Measurements from ENCODE around the gene MBNL1.

MBNL1 gene

DNA sequence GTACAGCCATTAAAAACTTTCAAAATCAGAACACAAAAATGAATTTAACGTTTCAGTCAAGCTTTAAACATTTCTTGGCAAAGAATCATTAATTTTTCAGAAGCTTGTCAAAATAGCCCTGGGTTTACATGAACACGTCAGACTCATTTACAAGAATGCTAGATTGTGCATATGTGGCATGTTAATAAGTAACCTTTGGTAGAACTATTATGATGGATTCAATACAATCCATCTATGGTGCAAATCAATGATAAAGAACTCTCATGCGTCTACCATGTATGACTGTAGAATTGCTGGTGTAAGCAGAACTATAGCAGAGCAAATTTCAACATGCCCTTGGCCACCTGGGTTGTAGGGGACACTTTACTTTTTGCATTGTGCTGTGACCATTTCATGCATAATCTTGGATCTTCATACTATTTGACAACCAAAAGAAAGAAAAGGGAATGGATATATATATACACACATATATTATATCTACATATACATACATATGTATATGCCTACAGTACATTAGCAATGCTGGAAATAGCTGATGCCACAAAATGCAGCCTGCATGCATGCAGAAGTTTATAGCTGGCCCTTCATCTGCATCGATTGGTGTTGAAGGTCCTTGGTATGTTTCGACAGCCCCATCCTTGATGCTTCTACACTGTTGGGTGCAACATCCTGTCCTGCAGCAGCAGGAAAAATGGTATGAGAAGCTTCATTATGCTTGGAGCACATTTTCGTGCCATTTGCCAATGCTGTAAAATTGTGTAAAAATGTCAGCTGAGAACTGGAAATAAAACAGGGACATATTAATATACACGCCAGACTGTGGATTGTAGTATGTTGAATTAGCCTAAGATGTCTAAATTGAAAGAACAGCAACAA, 189.0 kb downstream of the MBNL1 start:
- no peak for DNase-seq

DNA sequence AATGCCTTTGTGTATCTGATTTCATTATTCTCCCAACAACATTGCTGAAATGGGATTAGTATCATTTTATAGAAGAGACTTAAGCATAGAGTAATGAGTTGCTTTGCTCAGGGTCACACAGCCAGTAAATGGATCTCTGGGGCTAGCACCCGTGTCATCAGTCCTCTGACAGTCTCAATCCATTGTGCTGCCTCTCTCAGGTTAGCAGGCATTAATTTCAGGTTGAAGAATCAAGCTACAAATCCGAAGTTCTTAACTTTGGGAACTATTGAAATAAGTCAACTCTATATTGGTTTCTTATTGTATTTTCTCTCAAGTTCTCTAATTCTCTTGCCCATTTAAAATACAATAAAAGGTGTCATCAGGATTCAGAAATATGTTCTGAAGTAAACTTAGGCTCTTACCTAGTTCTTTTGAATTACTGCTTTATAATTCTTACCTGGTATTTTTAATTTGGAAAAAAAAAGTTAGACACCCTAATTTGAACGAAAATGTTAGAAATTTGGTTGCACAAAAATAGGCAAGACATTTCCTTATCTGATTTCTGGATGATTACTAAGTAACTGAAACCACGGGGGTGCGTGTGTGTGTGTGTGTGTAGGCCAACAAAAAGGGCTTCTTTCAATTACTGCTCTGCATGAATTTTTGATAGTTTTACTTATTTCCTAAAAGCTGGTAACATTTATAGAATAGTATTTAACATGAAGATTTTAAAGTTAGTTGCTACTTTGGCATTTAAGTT, 189.8 kb downstream of the MBNL1 start:
- no peak for DNase-seq

DNA sequence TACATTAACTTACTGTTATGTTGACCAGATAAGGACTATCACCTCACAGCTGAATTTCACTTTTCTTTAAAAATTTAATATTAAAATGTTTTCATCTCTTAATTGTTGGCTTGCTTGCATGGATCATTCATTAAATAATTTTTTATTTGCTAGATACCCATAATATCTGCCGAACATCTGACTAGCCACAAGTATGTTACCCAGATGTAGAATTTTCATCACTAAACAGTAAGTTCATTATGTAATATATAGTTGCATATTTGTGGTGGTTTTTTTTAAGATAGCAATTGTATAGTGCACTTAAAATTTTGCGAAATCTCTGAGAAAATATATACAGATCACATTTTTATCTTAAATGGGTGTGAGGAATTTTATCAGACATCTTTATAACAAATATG, 190.4 kb downstream of the MBNL1 start:
- DNase-seq, result no peak

DNA sequence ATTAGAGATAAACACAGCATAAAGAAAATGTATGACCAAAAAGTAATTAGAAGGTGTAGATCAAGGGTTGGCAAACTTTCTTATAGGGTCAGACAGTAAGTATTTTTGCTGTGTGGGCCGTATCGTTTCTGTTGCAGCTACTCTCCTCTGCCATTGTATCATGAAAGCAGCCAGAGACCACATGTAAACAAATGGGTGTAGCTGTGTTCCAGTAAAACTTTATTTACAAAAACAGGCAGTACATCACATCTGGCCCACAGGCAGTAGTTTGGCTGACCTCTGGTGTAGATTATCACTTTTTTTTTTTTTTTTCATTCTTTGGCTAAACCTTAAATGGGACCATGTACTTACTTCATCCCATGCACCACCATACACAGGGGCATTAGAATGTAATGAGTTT, 190.8 kb downstream of the MBNL1 start:
- no peak for DNase-seq

DNA sequence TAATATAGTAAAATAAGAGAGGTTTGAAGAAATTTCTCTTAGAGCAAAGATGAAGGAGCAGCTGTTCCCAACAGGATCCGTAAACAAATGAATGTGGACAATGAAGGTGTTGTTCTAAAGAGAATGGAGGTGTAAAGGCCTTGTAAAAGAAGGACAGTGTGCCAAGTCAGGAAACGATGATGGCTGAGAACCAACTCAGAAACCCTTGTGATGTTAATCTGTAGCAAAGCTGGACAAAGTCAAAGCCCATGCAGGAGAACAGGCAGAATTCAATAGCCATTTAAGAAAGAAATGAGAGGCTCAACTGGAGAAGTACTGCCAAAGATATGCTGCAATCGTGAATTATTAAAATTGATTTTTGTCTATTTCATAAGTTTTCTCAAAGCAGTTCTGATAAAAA, 192.2 kb downstream of the MBNL1 start:
- DNase-seq, result no peak

DNA sequence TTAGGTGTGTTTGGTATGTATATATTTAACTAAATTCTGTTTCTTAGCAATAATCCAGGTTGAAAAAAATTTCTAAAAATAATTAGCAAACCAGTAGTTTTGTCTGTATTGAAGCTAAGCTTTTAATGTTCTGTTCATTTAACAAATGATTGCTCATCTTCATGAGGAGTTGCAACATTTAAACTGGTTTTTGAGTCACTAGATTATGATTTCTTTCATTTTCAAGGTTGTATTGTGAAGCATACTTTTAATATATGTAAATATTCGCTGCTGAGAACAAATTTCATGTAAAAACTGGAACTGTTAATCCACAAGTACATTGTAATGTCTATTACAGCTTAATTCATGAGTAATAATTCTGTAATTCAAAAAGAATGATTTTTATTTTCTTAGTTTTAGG, 192.7 kb downstream of the MBNL1 start:
- no peak for DNase-seq

DNA sequence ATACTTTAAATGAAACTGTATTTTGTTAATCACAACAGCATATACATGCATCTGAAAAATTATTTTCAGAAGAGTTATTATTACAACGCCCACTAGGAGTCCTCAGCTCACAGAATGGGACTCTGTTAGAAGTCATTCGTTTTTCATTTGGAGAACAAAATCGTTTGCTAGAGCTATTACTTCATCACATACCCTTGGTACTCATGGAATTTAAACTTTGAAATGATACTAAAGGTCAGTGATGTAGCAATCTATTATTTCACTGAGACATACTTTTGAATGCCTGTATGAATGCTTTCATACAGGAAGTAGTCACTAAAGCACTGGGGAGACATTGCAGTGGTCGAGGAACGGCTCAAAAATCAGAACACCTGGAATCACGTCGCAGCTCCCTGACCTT, 198.1 kb downstream of the MBNL1 start:
- no peak for DNase-seq

DNA sequence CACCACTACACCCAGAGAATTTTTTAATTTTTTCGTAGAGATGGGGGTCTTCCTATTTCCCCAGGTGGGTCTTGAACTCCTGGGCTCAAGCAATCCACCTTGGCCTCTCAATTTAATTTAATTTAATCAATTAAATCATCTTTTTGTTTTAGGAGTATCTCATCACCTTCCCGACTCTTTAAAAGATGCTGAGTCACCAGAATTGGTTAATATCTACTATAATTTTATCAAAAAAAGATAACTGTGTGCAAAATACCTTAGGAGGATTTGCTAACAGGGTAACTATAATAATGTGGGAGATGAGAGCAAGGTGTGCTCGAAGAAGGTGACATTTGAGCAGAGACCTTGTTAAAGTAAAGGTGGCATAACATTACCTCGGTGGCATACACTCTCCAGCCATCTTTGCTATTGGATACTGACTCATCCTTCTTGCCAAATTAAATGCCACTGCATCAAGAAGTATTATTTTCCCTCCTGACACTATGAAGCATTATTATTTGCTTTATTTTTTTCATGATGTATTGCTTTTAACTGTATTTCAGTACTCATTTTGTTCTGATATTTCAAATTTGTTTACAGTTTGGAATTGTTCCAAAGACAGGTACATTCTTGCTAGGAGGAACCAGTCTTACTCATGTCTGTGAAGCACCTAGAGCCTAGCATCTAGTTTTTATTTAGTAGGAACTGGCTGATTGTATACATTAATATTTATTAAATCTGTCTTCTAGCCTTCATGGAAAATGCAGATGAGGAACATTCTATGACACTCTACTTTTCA, 200.7 kb downstream of the MBNL1 start:
- DNase-seq, result no peak

DNA sequence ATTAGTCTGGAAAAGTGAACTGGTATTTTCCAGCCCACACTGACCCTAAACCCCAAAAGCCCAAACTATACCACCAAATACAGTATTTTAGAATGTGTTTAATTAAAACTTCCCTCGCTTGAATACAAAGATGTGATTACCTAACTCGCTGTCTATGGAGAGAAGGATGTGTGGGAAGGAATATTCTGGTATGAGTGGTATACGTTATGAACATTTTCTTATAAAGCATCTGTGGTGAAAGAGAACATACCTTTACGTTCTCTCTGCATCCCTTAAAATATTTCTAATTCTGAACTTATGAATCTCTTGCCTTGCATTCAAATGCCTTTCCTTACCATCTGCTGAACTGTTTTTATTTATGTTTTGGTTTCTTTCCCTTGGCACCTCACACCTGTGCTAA, 201.4 kb downstream of the MBNL1 start:
- no peak for DNase-seq

DNA sequence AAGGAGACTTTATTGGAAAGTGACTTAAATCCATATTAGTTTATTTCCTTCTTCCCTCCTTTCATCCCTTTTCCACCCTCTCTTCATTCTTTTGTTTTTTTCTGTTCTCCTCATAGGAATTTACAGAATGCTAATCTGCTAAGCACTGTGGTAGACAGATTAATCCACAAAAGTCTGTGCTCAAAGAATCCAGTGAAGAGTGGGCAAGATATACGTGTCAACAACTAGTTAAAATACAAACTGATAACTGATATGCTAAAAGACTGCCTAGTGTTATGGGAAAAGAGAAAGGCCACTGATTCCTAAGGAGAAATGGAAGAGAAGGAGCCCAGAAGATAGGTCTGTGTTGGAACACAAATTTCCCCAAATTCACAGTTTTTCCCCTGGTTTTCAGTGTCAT, 202.2 kb downstream of the MBNL1 start:
- no peak for DNase-seq

DNA sequence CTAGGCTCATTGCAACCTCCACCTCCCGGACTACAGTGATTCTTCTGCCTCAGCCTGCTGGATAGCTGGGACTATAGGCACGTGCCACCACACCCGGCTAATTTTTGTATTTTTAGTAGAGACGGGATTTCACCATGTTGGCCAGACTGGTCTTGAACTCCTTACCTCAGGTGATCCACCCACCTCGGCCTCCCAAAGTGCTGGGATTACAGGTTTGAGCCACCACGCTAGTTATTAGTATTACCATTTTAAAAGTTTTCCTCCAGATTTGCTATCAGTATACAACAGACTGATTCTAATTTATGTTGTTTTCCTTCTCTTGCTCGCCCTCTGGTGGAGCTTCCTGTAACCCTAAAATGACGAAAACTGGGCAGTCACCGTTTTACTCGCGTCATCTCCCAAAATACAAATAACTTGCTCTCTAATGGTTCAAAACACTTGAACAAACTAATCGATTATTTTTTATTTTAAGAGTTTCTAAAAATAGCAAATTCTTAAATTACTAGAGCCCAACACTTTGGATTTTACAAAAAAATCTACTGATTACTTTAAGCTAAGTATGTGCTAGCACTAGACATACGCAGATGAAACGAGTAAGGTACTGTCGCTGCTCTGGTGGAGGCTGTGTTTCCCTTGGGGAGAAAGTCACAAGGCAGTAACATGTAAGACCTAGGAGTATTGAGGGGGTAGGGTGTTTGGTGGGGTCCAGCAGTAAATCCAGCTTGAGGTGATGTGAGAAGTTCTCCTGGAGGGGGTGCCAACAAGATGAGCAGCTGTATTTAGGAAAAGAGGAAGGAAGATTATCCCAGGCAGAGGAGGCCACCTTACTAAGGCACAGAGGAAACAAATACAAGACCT, 203.3 kb downstream of the MBNL1 start:
- peak; percentile 40 for DNase-seq

DNA sequence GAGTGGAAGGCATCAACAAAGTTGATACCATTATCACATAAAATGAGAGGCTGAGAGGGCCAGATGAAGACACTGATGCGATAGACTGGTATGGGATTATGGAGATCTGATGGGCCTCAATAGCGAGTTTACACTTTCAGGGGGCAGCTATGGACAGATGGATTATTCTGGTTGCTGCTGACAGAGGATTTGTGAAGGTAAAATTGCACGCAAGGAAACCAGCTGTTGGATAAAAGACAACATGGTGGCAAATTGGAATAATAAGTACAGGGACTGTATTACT, 203.9 kb downstream of the MBNL1 start:
- DNase-seq, result no peak

DNA sequence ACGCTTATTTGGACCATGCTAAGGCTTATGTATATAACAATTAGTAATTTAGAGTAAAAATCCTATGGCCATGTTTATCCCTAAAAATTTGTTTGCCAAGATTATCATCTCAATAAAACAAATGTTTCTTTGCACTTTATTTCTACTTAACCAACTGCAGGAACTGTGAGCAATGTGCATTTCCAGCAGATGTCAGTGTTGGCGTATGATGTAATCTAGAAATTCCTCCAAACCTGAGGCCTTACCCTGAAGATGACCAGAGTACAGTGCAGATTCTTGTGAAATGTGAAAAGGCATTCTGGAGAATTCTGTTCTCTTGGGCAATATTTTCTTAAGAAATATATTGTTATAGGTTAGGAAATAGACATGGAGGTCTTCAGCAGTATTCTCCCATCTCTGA, 205.9 kb downstream of the MBNL1 start:
- DNase-seq, result no peak

DNA sequence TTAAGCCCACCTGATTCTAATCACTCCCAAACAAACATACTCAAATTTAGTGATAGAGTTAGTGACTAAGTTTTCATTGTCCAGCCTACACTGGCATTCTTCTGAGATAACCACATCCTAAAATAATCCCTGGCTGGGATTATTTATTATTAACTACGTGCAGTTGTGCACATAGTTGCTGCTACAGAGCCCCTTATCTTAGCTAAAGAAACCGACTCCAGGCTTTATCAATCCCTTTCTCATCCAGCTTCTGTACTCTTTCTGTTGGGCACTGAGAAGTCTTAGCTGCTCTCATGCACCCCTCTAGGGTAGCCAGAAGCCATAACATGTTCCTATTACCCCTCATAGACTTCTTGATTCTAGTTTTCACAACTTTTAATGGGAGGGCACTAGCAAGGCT, 208.7 kb downstream of the MBNL1 start:
- no peak for DNase-seq

DNA sequence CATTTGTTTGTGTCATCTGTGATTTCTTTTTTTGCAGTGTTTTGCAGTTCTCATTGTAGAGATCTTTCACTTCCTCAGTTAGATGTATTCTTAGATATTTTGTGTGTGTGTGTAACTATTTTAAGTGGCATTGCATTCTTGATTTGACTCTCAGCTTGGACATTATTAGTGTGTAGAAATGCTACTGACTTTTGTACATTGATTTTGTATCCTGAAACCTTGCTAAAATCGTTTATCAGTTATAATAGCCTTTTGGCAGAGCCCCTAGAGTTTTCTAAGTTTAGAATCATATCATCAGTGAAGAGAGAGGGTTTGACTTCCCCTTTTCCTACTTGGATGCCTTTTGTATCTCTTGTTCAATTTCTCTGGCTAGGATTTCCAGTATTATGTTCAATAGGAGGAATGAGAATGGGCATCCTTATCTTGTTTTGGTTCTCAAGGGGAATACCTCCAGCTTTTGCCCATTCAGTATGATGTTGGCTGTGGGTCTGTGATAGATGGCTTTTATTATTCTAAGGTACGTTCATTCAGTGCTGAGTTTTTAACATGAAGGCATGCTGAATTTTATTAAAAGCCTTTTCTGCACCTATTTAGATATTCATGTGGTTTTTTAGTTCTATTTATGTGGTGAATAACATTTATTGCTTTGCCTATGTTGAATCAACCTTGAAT, 211.7 kb downstream of the MBNL1 start:
- no peak for DNase-seq

DNA sequence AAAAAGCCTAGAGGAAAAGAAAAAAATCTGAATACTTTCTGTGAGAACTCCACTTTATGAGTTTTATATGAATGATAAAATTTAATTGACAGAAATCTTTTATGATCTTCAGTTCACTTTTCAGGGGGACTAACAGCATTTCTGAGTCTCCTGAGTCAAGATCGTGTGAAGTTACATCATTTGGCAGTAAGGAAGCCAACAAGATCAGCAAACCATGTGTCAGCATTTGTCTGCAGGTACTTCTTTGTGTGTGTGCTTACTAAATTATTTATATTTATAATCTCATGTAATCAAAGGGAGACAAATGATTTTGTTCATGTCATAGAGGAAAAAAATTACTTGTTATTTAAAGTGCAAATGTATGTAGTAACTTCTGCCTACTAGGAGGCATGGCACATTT, 217.6 kb downstream of the MBNL1 start:
- DNase-seq, result no peak

DNA sequence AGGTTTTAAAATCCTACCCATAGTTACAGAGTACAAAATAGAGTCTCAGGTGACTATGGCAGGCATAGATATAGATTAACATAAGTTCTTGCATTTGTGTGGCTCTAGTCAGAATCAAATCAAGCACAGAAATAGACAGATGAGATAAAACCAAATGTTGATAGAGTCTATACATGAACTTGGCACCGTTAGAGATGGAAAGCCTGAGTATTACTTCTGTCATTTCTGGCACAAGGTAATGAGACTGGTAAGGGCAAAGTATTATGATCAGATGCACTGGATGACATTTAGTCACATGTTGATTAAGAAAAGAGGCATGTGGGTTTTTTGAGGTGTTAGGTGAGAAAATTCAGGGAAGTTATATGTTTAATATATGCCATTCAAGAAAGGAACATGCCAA, 219.7 kb downstream of the MBNL1 start:
- DNase-seq, result no peak

DNA sequence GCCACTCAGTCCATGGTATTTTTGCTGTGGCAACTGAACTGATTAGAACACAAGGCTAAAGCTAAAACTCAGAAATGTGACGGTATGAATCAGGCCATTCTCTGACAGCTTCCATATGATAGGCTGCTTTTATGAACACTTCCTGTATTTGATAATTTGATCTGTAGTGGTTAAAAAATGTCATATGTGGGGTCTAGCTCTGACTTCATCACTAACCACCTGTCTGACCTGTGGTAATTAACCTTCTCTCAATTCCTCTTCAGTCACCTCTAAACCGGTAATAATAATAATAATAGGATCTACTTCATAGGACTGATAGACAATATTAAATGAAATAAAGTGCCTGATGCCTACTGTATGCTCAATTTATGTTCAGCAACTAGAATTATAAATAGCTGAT, 223.2 kb downstream of the MBNL1 start:
- no peak for DNase-seq

DNA sequence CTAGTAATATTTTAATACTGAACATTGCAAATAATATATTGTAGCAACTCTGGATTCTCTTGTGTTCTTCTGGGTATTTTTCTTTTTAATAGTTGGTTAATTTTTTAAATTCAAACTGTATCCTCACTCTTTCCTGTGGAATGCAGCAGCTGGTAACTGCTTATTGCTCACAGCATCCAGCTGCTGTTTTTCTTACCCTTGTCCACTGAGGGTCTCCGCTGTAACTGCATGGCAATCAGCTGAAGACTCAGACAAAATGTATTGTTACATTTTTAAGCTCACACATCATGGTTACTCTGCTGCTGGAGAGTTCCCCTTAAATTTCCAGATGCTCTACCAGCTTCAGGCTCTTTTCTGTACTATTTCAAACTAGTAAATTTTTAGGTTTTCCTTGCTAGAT, 227.6 kb downstream of the MBNL1 start:
- DNase-seq, result no peak

DNA sequence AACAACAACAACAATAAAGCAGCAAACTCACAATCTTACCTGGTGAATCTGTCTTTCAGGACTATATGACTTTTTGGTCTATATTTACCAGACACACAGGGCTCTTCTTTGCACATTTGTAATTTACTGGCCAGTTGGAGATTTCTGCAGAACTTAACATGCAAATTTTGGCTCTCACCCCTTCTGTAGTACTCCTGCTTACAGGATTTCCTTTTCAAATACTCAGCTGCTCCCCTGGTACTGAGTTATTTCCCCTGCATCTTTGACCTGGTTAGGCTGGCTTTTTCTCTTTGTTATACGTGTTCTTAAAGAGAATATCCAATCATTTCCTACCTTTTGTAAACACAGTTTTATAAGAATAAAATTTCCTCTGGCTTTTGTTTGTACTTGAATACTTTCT, 228.0 kb downstream of the MBNL1 start:
- DNase-seq, result no peak

DNA sequence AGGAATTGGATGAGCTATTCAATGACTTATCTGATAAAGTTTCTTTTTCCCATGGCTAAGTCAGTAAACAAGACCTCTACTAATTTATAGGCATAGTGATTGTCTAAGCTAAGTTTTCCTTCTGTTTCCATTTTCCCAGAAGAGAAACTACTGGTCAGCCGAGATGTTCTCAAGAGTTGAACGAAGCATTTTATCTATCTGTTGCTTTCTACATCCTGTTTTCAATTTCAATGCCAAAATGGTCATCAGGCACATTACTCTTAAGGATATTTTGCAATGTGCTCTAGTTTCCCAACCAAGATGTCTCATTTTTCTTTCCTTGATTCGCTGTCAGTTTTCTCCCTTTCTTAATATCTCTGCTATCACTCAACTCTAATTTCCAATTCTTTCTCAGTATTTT, 228.7 kb downstream of the MBNL1 start:
- no peak for DNase-seq

DNA sequence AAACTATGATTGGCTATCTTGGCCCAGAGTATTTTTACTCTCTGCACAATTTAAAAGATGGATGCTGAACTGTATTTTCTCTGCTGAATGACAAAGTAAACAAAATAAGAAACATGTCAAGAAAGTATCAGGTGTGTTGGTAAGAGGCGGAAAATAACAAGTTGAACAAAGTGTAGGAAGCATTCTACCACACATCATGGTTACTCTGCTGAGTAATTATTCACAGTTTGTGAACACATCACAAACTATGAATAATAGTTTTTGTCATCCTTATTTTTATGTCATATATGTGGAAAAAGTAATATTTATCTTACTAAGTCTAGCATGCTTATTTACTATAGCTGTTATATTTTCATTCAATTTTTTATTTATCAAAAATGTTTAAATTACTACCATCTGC, 229.2 kb downstream of the MBNL1 start:
- no peak for DNase-seq

Measured in NCI-H2029 treated with DMSO at 0.1 percent for 48 hours (cell line).